HepG2 (cell line): Measurements from ENCODE around the gene MICAL3. TPM values are rescaled to one million over a fixed set of nuclear protein-coding genes. Genes with fewer than 3 reads are reported as not detected.

Source experiments
- ARHGAP35 ChIP-seq: sonication (generic); formaldehyde crosslinking; IDR thresholded peaks from 2 replicates; pipeline ENCODE4 v1.9.0; 2022; ENCODE audit warnings: mild to moderate bottlenecking, inconsistent platforms, moderate library complexity, missing genetic modification reagents, borderline replicate concordance
- CBX1 ChIP-seq: IDR thresholded peaks from one replicate; pipeline ENCODE4 v1.6.1; 2016; ENCODE audit warnings: antibody characterized with exemption, low read depth
- MAFK ChIP-seq, 2 experiments: IDR thresholded peaks in 1 of 2; conservative IDR thresholded peaks in 1 of 2; 2 replicates each; pipeline ENCODE4 v1.6.1; 2011; ENCODE audit warnings: improper control_type of control experiment in 2 of 2, low read length in 2 of 2
- NRL ChIP-seq: sonication (generic); formaldehyde crosslinking; IDR thresholded peaks from 2 replicates; pipeline ENCODE4 v1.5.0; 2020; ENCODE audit warnings: missing genetic modification reagents, mild to moderate bottlenecking, moderate library complexity, borderline replicate concordance
- PHF8 ChIP-seq: sonication (generic); formaldehyde crosslinking; IDR thresholded peaks from 2 replicates; pipeline ENCODE4 v1.5.0; 2020; ENCODE audit warnings: missing genetic modification reagents
- PITX1 ChIP-seq: sonication (generic); formaldehyde crosslinking; IDR thresholded peaks from 2 replicates; pipeline ENCODE4 v1.5.1; 2020; ENCODE audit warnings: mild to moderate bottlenecking, missing genetic modification reagents
- SP140L ChIP-seq: sonication (generic); formaldehyde crosslinking; IDR thresholded peaks from 2 replicates; pipeline ENCODE4 v1.4.0; 2020; ENCODE audit warnings: missing genetic modification reagents, borderline replicate concordance
- SRSF4 ChIP-seq: fragments of 200-400 bp; formaldehyde crosslinking; IDR thresholded peaks from one replicate; pipeline ENCODE4 v1.6.1; 2018; ENCODE audit warnings: mild to moderate bottlenecking, low read depth, low read length, moderate library complexity; ENCODE audit not compliant: poor library complexity, severe bottlenecking
- ZBTB1 ChIP-seq: sonication (generic); formaldehyde crosslinking; IDR thresholded peaks from 2 replicates; pipeline ENCODE4 v1.4.0; 2020; ENCODE audit warnings: missing genetic modification reagents, borderline replicate concordance
- ZNF382 ChIP-seq: sonication (generic); formaldehyde crosslinking; IDR thresholded peaks from 2 replicates; pipeline ENCODE4 v1.5.0; 2020; ENCODE audit warnings: missing genetic modification reagents, mild to moderate bottlenecking, borderline replicate concordance
- ZNF510 ChIP-seq: sonication (generic); formaldehyde crosslinking; IDR thresholded peaks from 2 replicates; pipeline ENCODE4 v1.4.0; 2020; ENCODE audit warnings: low read depth, mild to moderate bottlenecking, missing genetic modification reagents
- ZNF572 ChIP-seq: sonication (generic); formaldehyde crosslinking; IDR thresholded peaks from 2 replicates; pipeline ENCODE4 v1.5.1; 2020; ENCODE audit warnings: mild to moderate bottlenecking, missing genetic modification reagents
- ZNF883 ChIP-seq: sonication (generic); formaldehyde crosslinking; IDR thresholded peaks from 2 replicates; pipeline ENCODE4 v1.5.1; 2020; ENCODE audit warnings: mild to moderate bottlenecking, missing genetic modification reagents; ENCODE audit errors: not compliant biosample characterization
- polyA plus RNA-seq, 8 experiments: library from polyadenylated mRNA; depleted of rRNA in 3 of 8; stranded (reverse) in 7 of 8; unstranded in 1 of 8; fragments of >200 nt; fragmentation: Illumina TruSeq in 4 of 8; extraction: Trizol in 4 of 8; gene quantifications; 2 replicates each; pipeline versions ENCODE4 v1.2.1 to v1.2.3, GENCODE V29; 2011 to 2016; ENCODE audit warnings: low read depth in 4 of 8, missing spikeins in 1 of 8, mixed read lengths in 1 of 8; ENCODE audit not compliant: insufficient read depth in 1 of 8
- total RNA-seq, 5 experiments: library from RNA; depleted of rRNA; stranded (reverse); fragments of >200 nt; fragmentation: Illumina TruSeq; extraction: Trizol; gene quantifications; 2 replicates each; pipeline ENCODE4 v1.2.3, GENCODE V29; 2016; ENCODE audit warnings: low read depth in 1 of 5
- TF ChIP-seq, protein P1 (sequence below): sonication (generic); formaldehyde crosslinking; IDR thresholded peaks from 2 replicates; pipeline ENCODE4 v1.4.0; 2020; ENCODE audit warnings: missing genetic modification reagents
- TF ChIP-seq, protein P2 (sequence below): sonication (generic); formaldehyde crosslinking; IDR thresholded peaks from 2 replicates; pipeline ENCODE4 v1.5.1; 2020; ENCODE audit warnings: mild to moderate bottlenecking, missing genetic modification reagents, moderate library complexity
- TF ChIP-seq, protein P3 (sequence below): IDR thresholded peaks from 2 replicates; pipeline ENCODE4 v1.6.1; 2016; ENCODE audit warnings: missing compliant biosample characterization, missing genetic modification reagents, borderline replicate concordance
- TF ChIP-seq, protein P4 (sequence below): fragments of 450-650 bp; IDR thresholded peaks from 2 replicates; pipeline ENCODE4 v1.6.1; 2016
- TF ChIP-seq, protein P5 (sequence below): sonication (generic); formaldehyde crosslinking; IDR thresholded peaks from 2 replicates; pipeline ENCODE4 v1.4.0; 2020; ENCODE audit warnings: low read depth, missing genetic modification reagents

Gene MICAL3
- total and polyA plus RNA-seq, 2 of the 13 experiments (the other 11 are each of a cell fraction or from before 2014, with no cell fraction given) = 5.3 to 12.5 TPM

DNA sequence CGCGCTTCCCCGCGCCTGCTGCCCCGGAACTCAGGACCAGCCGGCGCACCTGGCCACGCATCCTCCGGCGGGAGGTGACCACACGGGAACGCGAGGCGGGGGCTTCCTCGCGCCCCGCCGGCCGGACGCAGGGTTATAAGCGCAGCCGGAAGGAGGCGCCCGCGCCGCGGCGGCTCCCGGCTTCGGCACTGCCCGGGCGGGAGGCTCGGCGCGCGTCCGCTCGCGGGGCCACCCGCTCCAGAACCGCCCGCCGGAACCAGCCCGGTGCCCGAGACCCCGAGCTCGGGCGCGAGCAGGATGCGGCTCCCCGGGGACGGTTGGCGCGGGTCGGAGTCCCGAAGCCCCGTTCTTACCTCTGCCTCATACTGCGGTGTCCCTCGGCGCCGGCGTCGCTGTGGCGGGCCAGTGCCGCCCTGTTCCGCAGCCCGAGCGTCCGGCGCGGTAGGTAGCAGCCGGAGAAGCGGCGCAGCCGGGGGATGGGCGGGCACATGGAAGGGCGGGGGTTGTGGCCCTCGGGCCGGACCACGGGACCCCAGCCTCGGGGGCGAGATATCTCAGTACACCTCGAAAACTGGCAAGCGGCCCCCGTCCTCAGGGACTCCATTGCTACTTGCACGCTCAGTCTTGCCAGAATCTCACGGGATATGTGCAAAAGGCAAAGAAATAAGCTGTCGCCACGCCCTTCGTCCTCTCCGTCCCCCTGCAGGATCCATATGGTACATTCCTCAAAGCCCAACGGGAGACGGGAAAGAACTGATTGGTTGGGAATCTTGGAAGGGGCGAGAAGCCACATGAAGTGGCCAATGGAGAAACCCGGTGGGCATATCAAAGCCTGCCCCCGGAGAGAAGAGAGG lies 23.1 kb downstream of the MICAL3 start (continued):
- TF ChIP-seq SRSF4 (no peak), PHF8 (CRISPR knock-in tag) (peak; percentile 81), ZNF572 (CRISPR knock-in tag) (no peak), ZBTB1 (CRISPR knock-in tag) (no peak), ZNF510 (no peak), PITX1 (no peak), CBX1 (no peak), ARHGAP35 (CRISPR knock-in tag) (no peak), ZNF883 (CRISPR knock-in tag) (no peak), MAFK (conservative IDR thresholded peaks at IDR 0.05 in 1 of 2, IDR thresholded peaks at IDR 0.05 in 1 of 2; ENCODE audit: low read length in 2 of 2) (no peak), NRL (CRISPR knock-in tag) (peak; percentile 9; the same call in 1 of the 2 replicates), SP140L (CRISPR knock-in tag) (no peak), ZNF382 (CRISPR knock-in tag) (no peak)
- TF ChIP-seq, protein P1, sequence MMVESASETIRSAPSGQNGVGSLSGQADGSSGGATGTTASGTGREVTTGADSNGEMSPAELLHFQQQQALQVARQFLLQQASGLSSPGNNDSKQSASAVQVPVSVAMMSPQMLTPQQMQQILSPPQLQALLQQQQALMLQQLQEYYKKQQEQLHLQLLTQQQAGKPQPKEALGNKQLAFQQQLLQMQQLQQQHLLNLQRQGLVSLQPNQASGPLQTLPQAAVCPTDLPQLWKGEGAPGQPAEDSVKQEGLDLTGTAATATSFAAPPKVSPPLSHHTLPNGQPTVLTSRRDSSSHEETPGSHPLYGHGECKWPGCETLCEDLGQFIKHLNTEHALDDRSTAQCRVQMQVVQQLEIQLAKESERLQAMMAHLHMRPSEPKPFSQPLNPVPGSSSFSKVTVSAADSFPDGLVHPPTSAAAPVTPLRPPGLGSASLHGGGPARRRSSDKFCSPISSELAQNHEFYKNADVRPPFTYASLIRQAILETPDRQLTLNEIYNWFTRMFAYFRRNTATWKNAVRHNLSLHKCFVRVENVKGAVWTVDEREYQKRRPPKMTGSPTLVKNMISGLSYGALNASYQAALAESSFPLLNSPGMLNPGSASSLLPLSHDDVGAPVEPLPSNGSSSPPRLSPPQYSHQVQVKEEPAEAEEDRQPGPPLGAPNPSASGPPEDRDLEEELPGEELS (CRISPR knock-in tag) = peak; percentile 27; the same call in 1 of the 2 replicates
- TF ChIP-seq, protein P2, sequence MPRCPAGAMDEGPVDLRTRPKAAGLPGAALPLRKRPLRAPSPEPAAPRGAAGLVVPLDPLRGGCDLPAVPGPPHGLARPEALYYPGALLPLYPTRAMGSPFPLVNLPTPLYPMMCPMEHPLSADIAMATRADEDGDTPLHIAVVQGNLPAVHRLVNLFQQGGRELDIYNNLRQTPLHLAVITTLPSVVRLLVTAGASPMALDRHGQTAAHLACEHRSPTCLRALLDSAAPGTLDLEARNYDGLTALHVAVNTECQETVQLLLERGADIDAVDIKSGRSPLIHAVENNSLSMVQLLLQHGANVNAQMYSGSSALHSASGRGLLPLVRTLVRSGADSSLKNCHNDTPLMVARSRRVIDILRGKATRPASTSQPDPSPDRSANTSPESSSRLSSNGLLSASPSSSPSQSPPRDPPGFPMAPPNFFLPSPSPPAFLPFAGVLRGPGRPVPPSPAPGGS (CRISPR knock-in tag) = 0 out of 2 replicates have a peak, but pooled peaks have one; percentile 20
- TF ChIP-seq, protein P3, sequence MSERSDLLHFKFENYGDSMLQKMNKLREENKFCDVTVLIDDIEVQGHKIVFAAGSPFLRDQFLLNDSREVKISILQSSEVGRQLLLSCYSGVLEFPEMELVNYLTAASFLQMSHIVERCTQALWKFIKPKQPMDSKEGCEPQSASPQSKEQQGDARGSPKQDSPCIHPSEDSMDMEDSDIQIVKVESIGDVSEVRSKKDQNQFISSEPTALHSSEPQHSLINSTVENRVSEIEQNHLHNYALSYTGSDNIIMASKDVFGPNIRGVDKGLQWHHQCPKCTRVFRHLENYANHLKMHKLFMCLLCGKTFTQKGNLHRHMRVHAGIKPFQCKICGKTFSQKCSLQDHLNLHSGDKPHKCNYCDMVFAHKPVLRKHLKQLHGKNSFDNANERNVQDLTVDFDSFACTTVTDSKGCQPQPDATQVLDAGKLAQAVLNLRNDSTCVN = no peak
- TF ChIP-seq, protein P4, sequence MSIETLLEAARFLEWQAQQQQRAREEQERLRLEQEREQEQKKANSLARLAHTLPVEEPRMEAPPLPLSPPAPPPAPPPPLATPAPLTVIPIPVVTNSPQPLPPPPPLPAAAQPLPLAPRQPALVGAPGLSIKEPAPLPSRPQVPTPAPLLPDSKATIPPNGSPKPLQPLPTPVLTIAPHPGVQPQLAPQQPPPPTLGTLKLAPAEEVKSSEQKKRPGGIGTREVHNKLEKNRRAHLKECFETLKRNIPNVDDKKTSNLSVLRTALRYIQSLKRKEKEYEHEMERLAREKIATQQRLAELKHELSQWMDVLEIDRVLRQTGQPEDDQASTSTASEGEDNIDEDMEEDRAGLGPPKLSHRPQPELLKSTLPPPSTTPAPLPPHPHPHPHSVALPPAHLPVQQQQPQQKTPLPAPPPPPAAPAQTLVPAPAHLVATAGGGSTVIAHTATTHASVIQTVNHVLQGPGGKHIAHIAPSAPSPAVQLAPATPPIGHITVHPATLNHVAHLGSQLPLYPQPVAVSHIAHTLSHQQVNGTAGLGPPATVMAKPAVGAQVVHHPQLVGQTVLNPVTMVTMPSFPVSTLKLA = 0 out of 2 replicates have a peak, but pooled peaks have one; percentile 22
- TF ChIP-seq, protein P5, sequence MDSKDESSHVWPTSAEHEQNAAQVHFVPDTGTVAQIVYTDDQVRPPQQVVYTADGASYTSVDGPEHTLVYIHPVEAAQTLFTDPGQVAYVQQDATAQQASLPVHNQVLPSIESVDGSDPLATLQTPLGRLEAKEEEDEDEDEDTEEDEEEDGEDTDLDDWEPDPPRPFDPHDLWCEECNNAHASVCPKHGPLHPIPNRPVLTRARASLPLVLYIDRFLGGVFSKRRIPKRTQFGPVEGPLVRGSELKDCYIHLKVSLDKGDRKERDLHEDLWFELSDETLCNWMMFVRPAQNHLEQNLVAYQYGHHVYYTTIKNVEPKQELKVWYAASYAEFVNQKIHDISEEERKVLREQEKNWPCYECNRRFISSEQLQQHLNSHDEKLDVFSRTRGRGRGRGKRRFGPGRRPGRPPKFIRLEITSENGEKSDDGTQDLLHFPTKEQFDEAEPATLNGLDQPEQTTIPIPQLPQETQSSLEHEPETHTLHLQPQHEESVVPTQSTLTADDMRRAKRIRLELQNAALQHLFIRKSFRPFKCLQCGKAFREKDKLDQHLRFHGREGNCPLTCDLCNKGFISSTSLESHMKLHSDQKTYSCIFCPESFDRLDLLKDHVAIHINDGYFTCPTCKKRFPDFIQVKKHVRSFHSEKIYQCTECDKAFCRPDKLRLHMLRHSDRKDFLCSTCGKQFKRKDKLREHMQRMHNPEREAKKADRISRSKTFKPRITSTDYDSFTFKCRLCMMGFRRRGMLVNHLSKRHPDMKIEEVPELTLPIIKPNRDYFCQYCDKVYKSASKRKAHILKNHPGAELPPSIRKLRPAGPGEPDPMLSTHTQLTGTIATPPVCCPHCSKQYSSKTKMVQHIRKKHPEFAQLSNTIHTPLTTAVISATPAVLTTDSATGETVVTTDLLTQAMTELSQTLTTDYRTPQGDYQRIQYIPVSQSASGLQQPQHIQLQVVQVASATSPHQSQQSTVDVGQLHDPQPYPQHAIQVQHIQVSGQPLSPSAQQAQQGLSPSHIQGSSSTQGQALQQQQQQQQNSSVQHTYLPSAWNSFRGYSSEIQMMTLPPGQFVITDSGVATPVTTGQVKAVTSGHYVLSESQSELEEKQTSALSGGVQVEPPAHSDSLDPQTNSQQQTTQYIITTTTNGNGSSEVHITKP (CRISPR knock-in tag) = peak; percentile 99
